Right atrium auricular region (tissue), 2 donors: ENCODE data around the gene PRKAG2. TPM values are rescaled to one million over a fixed set of nuclear protein-coding genes. Genes with fewer than 3 reads are reported as not detected.
"Not testable (repeated sequence)": the region's sequence is repeated elsewhere in the genome, so short reads cannot be mapped to it uniquely, and the experiment has no call there.

Experiments
- DNase-seq: peaks from one replicate; pipeline ENCODE4 v3.0.0-alpha.2; 2019; ENCODE audit warnings: low spot score
- H3K27ac ChIP-seq, 2 donors: fragments of 200-600 bp; sonication (generic); 1 replicate in 1 of 2; 2 replicates in 1 of 2; pipeline ENCODE4 v1.5.1; 2016 to 2019
- H3K27me3 ChIP-seq, 2 donors: fragments of 200-600 bp; sonication (generic); one replicate each; pipeline versions ENCODE4 v1.5.1 to v1.6.0; 2017 to 2019
- H3K36me3 ChIP-seq: fragments of 200-600 bp; sonication (generic); one replicate; pipeline ENCODE4 v1.5.1; 2016
- H3K4me1 ChIP-seq, 2 donors: fragments of 200-600 bp; sonication (generic); one replicate each; pipeline versions ENCODE4 v1.5.1 to v1.6.0; 2017 to 2019
- H3K4me3 ChIP-seq, 2 donors: fragments of 200-600 bp; sonication (generic); 1 replicate in 1 of 2; 2 replicates in 1 of 2; pipeline ENCODE4 v1.5.1; 2017 to 2019; ENCODE audit warnings: mild to moderate bottlenecking in 1 of 2, moderate library complexity in 1 of 2
- H3K9me3 ChIP-seq, 2 donors: fragments of 200-600 bp; sonication (generic); one replicate each; pipeline ENCODE4 v1.5.1; 2019
- total RNA-seq, 2 donors: library from RNA; depleted of rRNA; stranded (reverse); fragments of >200 nt; gene quantifications; one replicate each; pipeline ENCODE4 v1.1.0, GENCODE V29; 2016
- TF ChIP-seq, protein P1 (sequence below), 2 donors: fragments of 200-600 bp; sonication (generic); IDR thresholded peaks; one replicate each; pipeline ENCODE4 v1.5.1; 2019; ENCODE audit warnings: antibody characterized with exemption in 2 of 2

Gene PRKAG2
- total RNA-seq, 2 donors from 2014 or later, result 133 to 177 TPM

DNA sequence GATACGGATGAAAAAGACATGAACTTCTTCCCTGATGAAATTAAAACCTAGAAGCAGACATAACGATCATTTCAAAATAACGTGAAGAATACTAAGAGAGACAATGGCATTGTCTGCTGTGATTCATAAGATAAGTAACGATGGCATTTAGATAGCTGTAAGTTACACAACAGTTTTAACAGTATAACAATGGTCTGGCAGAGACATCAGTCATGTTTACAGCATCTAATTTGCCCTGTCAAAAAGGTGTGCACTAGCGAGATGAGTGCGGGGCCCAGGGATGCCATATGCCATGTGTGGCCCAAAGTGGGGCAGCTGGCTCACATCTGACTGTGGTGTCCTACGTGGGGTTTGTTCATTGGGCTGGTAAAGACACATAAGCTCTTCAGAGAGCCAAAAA is 301.5 kb downstream of the PRKAG2 start:
- no peaks in the 10 kb centered on the region for H3K27me3 ChIP-seq
- peaks cover 27% of the 10 kb centered on the region for H3K36me3 ChIP-seq
- H3K9me3 ChIP-seq, result peaks cover 0 to 3% of the 10 kb centered on the region in 2 donors
- no peak overlapping the region for H3K4me3 ChIP-seq
- peaks cover 0 to 5% of the 10 kb centered on the region in 2 donors for H3K4me1 ChIP-seq
- DNase-seq, result no peak
- H3K27ac ChIP-seq, result no peak overlapping the region
- TF ChIP-seq, protein P1, sequence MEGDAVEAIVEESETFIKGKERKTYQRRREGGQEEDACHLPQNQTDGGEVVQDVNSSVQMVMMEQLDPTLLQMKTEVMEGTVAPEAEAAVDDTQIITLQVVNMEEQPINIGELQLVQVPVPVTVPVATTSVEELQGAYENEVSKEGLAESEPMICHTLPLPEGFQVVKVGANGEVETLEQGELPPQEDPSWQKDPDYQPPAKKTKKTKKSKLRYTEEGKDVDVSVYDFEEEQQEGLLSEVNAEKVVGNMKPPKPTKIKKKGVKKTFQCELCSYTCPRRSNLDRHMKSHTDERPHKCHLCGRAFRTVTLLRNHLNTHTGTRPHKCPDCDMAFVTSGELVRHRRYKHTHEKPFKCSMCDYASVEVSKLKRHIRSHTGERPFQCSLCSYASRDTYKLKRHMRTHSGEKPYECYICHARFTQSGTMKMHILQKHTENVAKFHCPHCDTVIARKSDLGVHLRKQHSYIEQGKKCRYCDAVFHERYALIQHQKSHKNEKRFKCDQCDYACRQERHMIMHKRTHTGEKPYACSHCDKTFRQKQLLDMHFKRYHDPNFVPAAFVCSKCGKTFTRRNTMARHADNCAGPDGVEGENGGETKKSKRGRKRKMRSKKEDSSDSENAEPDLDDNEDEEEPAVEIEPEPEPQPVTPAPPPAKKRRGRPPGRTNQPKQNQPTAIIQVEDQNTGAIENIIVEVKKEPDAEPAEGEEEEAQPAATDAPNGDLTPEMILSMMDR (IDR thresholded peaks at IDR 0.05), result no peak

DNA sequence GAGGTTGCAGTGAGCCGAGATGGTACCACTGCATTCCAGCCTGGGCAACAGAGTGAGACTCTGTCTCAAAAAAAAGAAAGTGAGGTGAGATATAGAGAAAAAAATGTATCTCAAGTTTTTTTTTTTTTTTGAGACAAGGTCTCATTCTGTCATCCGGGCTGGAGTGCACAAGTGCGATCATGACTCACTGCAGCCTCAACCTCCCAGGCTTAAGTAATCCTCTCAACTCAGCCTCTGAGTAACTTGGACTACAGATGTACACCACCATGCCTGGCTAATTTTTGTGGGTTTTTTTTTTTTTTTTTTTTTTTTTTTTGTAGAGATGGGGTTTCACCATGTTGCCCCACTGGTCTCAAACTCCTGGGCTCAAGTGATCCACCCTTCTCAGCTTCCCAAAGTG is 303.9 kb downstream of the PRKAG2 start:
- H3K36me3 ChIP-seq, result peaks cover 43% of the 10 kb centered on the region
- DNase-seq, H3K4me1 ChIP-seq, H3K4me3 ChIP-seq, H3K27me3 ChIP-seq, H3K27ac ChIP-seq, H3K9me3 ChIP-seq: not testable (repeated sequence)

DNA sequence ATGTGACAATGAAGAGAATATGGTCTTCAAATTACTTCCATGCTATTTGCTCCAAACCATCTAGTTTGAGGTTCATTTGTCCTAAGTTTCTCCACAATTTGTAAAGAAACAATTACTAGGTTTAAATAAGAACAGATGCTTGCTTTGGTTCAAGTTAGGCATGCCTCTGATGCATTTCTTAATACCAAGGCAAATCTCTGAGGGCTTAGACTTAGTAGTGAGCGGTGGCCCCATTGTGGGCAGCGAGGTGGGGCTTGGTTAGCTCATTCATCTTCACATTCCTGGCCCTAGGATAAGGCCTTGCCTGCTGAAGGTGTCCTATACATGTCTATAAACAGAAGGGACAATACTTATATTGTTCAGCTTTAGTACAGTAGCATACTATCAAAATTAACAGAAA is 304.8 kb downstream of the PRKAG2 start:
- Histone ChIP-seq H3K4me1 (peaks cover 0 to 10% of the 10 kb centered on the region in 2 donors), H3K27ac (no peak overlapping the region), H3K9me3 (no peaks in the 10 kb centered on the region), H3K27me3 (no peaks in the 10 kb centered on the region), H3K4me3 (no peak overlapping the region), H3K36me3 (peaks cover 47% of the 10 kb centered on the region)
- TF ChIP-seq, protein P1 (IDR thresholded peaks at IDR 0.05), result no peak
- DNase-seq, result no peak

DNA sequence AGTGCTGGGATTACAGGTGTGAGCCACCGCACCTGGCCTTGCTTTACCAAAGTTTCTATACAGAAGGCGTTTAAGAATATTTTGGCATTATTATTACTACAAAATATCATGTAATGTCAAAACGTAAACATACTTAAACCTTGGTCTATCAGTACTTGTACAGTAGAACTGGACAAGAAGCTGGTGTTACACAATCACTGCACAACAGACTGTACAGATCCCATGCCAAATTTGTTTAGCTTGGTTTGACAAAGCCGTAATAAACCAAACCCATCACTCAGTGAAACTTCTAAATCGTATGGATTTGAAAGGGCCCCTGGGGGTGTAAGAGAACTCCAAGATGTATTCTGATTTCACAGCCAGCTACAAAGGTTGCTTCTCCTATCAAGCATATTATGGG is 305.4 kb downstream of the PRKAG2 start:
- DNase-seq, result no peak
- Histone ChIP-seq H3K4me3 (no peak overlapping the region), H3K27me3 (no peaks in the 10 kb centered on the region), H3K4me1 (peaks cover 0 to 15% of the 10 kb centered on the region in 2 donors), H3K9me3 (no peaks in the 10 kb centered on the region), H3K27ac (no peak overlapping the region), H3K36me3 (peaks cover 47% of the 10 kb centered on the region)
- TF ChIP-seq, protein P1 (IDR thresholded peaks at IDR 0.05), result no peak

DNA sequence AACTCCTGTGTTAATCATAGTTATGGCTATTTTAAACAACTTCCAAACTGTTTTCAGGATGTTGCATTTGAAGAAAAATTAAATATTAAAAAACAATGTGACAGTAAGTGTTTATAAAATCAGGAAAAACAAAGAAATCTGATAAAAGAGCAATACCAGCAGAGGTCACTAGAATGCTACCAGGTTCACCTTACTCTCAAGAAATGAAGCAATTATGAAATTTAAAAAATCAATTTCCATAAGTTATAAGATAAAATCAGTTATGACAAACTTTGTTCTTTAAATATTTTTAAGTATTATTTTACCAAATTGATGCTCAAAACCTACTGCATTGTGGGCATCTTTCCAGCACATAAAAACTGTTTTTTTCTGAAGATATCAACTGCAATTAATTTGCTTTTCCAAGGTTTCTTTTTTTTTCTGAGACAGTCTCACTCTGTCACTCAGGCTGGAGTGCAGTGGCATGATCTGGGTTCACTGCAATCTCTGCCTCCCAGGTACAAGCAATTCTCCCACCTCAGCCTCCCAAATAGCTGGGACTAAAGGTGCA is 306.5 kb downstream of the PRKAG2 start:
- peaks cover 0 to 15% of the 10 kb centered on the region in 2 donors for H3K4me1 ChIP-seq
- no peaks in the 10 kb centered on the region for H3K27me3 ChIP-seq
- H3K27ac ChIP-seq, result no peak overlapping the region
- H3K36me3 ChIP-seq, result peaks cover 48% of the 10 kb centered on the region
- H3K4me3 ChIP-seq, result no peak overlapping the region
- no peak for DNase-seq
- TF ChIP-seq, protein P1 (IDR thresholded peaks at IDR 0.05), result peak; percentile 15 to 59
- H3K9me3 ChIP-seq, result no peaks in the 10 kb centered on the region

DNA sequence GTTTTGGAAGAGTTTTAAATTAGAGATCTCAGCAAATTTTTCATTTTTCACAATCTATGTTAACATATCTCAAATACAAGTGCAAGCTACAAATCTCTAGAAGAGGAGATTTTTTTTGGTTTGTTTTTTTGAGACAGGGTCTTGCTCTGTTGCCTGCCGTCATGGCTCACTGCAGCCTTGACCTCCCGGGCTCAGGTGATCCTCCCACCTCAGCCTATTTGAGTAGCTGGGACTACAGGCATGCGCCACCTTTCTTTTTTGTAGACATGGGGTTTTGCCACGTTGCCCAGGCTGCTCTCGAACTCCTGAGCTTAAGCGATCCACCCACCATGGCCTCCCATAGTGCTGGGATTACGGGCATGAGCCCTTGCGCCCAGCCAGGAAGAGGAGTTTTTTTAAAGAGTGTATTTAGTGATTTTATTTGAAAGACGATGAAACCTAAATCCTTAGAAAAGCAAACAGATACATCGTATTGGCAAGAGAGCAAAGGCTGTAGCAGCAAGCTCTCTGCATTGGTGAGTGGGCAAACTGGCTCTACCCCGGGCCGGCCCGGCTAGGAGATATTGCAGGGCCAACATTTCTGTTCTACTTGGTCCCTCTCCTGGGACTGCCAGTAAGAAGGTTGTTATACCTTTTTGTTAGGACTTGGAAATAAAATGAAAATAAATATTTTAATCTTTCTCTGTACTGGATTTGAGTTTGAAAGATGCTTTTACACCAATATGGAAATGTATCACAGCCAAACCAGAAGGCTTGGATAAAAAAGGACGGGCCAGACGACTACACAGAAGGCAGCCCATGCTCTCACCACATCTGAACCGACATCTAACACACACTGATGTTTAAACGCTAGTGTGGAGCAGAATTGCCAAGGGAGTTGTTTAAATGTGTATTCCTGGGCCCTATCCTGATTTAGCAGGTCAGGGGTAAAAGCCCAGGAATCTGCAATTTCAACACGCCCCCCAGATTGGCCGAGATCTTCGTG is 307.7 kb downstream of the PRKAG2 start:
- no peak for DNase-seq
- H3K4me1 ChIP-seq, result peaks cover 0 to 9% of the 10 kb centered on the region in 2 donors
- TF ChIP-seq, protein P1 (IDR thresholded peaks at IDR 0.05), result no peak
- H3K4me3 ChIP-seq, result no peak overlapping the region
- no peaks in the 10 kb centered on the region for H3K9me3 ChIP-seq
- no peaks in the 10 kb centered on the region for H3K27me3 ChIP-seq
- no peak overlapping the region for H3K27ac ChIP-seq
- peaks cover 54% of the 10 kb centered on the region for H3K36me3 ChIP-seq
